Activated CD8-positive, alpha-beta memory T cell treated with anti-CD3 and anti-CD28 coated beads for 48 hours (primary cell): ENCODE data around the gene BOD1.

Source experiments
- DNase-seq, 3 experiments: peaks; one replicate each; pipeline ENCODE4 v3.0.0-alpha.2; 2020; ENCODE audit warnings: low read depth in 2 of 3, low spot score in 2 of 3

BOD1 gene

DNA sequence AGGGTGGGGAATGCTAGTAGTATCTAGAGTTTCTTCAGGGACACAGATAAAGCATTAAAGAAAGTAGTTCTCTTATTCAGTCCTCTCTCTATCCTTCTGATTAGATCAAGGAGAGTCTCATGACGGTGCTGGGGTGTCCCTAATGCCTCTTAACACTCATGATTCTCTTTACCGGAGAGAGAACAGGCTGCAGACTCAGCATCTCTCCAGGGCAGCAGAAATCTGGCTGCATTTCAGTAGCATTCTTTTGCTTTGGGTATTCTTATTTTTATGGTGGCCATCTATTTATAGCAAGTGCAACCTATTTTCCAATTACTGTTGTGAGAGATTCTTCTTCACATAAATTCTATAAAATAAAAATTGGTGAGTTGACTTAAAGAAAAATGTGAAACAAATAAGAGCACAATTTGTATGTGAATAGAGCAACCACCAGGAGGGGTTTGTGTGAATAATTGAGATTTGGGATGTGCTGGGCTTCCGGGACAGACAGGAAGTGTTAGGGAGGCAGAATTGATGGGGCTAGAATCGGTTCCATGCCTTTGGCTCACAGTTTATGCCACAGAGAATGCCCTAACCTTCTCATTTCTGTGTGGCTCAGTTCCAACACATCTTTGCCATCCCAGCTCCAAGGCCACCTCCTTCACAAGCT, 23.8 kb upstream of the BOD1 start:
- no peak for DNase-seq

DNA sequence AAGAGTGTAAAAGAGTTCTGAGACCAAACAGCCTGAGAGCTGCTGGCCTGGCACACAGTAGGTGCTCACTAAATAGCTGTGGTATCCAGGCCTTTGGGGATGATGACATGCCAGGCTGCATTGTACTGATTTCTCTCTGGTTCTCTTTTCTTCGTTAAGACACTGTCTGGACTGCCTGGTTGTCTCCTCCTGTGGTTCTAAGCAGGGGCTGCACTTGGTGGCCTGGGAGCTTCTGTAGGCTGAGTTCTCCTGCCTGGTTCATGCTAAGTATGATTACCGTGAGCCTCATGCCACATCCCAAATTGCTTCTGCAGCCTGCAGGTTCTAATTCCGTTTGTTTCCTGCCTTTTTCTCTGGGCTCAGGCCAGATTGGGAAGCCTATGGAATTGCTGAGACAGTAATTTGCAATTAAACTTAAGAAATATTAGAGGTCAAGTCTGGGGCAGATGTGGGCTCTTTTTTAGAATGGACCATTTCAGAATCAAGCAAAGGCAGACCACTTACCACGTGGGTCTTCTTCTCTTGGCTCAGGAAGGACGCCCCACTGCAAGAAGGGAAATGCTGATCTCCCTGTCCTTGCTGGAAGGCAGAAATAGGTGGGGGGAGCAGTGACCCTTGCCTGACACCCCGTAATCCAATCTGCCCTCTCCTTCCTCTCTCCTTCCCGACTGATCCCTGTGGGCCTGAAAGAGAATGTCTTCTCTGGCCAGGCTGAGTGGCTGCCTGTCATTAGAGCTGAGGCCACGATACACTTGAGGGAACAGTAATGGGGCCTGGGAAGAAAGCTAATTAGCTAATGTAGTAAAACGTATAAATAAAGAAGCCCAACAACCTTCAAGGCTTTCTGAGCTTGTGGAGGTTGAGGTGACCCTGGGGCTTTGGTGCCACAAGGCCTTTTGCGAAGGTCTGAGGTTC, 21.9 kb upstream of the BOD1 start:
- no peak for DNase-seq

DNA sequence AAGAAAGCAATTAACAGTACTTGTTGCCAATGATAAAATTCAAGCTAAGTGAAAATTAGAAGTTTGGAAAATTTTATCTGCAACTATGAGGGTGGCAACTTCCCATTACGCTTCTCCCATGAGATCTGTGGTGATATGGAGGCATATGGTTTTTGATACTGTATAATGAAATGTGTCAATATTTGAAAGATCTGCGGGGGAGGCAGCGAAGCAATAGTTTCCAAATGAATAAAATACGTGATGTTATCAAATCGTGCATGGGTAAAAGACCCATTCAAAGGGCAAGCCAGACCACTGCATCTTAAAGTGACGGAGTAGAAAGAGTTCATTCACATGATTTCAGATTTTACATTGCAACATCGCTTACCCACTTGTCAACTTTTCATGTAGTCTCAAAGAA, 20.9 kb upstream of the BOD1 start:
- no peak for DNase-seq

DNA sequence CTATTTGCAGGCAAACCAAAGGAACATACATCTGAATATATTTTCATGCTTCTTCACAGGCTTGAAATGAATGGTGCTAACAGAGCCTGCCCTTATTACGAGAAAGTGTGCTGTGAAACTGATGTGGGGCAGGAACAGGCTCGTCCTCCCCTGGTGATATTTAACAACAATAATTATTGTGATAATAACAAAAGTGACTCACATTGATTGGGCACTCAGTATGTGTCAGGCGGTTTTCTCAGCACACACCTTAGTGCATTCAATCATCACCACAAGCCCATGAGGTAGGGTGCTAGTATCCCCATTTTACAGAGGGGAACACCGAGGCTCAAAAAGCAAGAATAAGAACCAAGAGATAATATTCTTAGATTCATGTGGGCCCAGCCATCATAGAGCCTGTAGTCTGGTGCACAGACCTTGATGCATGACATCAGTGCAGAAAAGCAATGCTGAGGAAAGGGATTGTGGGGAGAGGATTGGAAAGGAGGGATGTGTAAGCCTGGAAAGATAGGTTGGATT, 18.1 kb upstream of the BOD1 start:
- DNase-seq: no peak

DNA sequence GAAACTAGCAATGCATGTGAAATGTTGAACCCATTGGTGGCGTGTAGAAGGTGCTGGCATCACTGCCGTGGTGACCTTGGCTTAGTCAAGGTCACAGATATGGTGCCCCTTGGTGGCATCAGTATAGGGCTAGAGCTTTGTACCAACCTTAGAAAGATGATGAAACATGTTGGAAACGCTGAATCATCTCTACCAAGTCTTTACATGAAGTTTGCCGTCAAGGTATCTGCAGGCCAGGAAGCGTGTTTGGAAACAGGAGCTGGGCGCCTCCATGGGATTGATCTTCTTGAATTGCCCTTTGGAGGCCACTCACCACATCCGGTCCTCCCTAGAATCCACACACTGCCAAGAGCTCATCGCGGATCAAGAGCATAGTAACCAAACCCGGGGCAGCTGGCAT, 16.9 kb upstream of the BOD1 start:
- no peak for DNase-seq

DNA sequence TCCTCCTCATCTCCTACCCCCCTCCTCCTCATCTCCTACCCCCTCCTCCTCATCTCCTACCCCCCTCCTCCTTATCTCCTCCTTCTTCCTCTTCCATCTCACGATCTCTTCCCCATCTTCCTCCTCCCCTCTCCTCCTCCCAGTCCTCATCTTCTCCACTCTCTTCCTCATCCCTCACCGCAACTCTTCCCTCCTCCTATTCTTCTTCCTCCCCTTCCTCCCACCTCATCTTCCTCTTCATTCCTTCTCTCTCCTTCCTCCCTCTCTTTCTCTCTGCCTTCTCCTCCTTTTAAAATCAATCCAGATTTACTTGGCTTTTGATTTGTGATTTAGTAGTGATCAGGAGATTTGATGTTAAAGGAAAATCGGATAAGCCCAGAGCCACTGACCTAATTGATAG, 15.0 kb upstream of the BOD1 start:
- no peak for DNase-seq

DNA sequence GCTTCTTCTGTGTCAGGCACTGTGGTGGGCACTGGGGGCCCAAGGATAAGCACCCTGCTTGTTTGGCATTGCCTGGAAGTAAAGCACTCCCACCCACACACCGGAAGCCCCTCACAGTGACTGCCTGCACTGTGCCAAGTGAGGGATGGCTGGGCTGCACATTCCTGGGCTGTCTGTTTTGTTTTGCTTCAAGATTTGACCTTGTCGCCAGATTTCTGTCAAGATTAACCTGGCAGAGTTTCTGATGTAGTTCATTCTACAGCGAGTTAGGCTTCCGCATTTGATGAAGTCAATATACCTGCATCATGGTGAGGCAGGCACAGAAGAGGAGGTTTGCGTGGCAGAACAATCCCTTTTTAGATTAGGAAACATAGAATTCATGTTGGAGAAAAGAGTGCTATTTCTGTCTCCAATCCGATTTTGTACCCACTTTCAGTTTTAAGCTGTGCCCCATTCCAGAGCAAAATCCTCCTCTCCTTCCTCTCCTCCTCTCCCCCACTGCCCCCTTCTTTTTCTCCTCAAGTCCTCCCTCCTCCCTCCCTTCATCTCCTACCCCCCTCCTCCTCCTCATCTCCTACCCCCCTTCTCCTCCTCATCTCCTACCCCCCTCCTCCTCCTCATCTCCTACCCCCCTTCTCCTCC, 14.4 kb upstream of the BOD1 start:
- DNase-seq: no peak

DNA sequence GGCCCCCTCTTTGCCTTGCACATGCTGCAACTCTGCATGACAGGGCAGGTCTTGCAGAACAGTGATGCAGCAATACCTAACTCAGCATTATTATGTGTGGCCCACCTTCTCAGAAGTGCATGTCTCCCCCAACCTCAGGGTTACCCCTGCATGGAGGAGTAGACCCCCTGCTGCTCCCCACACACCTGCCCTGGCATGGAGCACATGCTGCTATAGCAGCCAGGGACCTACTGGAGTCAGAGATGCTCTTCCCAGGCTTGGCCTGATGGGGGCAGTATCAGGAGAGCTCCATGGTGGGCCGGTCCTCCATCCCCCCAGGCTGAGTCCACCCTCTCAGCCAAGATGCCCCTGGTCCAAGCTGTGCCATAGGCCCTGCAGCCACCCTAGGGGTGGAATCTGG, 13.2 kb upstream of the BOD1 start:
- DNase-seq: no peak

DNA sequence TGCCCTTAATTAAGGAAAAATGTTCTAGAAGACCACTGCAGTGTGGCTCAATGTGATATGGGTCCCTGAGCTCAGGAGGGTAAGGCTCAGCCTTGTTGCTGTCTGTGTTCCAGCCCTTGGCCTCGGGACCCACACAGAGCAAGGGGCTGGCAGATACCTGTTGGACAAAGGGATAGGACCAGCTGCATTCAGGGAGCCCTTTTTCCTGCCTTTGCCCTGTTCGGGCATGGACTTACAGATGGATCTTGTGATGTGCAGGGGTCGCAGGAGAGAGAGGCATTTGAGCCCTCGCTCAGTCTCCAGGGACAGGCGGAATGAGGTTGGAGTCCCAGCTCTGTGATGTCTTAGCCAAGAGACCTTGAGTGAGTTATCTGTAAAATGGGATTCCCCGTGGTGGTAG, 12.1 kb upstream of the BOD1 start:
- DNase-seq: no peak

DNA sequence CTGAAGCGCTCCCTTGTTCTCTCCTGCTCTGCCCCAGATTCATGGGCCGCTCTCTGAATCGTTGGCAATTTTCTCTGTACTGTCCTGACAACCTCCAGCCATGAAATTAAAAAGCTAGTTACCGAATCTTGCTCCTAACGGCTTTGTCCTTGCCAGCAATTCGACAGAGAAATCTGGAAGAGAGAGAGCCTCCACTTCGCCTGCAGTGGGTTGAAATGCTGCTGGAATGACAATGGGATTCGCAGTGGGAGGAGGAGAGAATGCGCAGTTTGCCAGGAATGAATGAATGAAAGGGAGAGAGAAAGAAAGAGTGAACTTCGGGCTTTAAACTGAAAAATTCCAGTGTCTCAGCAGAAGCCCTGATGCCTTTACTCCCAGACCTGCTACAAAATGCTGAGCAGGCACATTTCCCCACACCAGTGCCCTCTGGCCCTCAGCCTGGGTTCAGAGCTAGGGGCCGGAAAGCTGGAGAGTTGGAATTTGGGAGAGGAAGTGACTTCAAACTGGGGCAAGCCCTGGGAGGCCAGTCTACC, 11.5 kb upstream of the BOD1 start:
- DNase-seq: no peak

DNA sequence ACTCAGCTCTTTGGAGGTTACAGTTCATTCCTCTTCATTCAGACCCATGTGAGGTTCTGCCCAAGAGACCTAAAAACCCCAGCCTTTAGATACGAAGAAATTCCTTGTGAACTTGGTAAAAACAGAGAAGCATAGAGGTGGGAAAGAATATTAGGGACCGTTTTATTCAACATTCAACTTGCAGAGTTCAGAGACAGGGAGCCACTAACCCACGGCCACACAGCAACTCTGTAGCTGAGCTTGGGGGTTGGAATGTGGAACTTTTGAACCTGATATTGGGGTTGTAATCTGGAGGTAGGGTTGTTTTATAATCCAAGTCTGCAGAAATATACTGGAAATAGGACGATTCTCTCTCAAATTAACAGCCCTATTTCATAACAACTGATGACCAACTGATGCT, 10.8 kb upstream of the BOD1 start:
- no peak for DNase-seq

DNA sequence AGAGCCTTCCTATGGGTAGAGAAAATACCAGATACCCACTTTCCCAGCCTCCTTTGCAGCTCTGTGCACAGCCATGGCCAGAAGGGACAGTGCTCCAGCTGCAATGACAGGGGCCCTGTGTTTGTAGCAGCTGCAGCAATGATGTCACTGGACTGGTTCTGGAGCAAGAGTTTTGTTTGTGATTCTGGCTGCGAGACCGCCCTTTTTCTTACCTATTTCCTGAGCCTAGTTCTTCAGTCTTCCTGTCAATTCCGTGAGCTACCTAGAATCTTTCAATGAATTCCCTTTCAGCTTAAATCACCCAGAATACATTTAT, 10.0 kb upstream of the BOD1 start:
- no peak for DNase-seq

DNA sequence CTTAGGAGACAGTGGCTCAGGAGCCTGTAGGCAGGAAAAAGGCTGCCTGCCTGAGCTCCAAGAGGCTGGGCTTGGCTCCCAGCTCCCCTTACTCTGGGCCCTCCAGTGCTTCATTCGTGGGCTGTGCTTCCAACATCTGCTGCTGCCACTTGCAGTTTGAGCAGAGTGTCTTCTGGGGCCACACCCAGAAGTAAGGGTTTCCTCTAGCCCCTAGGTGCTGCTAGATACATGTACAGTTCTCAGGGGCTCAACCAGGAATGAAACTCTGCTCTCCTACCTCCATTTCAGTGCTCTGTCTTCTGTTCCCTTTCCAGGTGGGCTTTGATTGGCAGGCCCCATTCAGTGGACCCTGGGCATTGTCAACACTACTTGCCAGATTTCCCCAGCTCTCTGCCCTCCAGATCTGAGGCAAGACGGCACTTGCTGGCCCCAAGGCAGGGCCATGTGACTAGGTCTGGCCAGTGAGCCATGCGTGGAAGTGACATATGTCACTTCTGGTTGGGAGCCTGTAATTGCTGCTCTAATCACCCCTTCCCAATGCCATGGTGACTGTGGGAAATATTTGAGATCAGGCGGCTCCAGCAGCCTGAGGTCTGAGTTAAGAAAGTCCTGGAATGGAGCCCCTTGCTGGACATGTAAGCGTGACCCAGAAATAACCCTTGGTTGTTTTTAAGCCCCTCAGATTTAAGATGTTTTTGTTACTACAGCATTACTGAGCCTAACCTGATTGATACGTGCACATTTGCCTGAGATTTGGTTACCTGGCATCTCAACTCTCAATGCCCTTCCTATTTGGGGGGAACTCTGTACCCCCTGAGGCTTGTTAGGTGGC, 9.4 kb upstream of the BOD1 start:
- DNase-seq: no peak

DNA sequence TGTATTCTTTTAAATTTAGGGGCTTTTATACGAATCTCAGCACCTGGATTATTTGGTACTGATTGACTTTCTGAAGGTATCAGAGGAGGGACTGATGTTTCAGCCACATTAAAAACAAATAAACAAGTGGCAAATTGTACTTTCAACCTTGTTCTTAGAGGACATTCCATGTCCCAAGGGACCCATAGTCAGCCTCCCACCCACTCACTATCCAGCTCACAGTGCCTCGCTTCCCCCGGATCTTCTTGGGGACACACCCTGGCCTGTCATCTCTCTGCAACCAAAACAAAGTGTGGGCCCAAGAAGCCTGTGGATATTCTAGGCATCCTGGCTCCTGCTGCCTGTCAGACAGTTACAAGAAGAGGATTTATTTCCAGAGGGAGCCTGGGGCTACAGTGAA, 8.8 kb upstream of the BOD1 start:
- DNase-seq: no peak

DNA sequence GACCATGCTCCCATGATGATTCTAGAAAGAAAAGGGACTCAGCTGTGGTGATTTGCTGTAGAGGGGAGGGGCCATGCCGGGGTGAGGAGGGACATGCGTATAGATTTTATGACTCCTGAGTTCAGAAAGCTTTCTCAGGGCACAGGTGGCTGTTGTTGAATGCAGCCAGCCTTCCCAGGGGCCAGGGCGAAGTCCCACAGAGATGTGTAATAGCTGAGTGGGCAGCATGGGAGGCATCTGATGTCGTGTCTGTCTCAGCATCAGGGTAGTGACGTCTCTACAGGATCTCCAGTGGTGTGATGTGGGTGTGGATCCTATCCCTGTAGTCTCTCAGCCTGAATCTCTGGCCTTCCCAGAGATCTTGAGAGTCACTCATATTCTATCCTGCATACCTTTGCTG, 7.8 kb upstream of the BOD1 start:
- no peak for DNase-seq

DNA sequence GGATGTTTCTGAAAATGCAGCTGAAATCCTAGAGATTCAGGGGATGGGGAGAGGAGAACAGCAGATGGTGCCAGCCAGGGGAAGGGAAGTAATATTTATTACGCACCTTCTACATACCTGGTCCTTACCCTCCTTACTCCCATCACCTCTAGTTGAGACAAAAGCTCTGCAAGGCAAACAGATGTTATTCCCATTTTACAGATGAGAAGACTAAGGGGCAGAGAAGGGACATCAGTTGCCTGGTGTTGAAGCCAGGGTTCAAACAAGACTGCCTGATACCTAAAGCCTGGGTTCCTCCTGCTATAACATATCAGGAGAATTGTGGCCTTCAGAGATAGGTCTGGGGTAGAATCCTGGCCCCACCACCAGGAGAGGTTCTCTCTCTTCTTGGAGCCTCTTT, 7.3 kb upstream of the BOD1 start:
- no peak for DNase-seq

DNA sequence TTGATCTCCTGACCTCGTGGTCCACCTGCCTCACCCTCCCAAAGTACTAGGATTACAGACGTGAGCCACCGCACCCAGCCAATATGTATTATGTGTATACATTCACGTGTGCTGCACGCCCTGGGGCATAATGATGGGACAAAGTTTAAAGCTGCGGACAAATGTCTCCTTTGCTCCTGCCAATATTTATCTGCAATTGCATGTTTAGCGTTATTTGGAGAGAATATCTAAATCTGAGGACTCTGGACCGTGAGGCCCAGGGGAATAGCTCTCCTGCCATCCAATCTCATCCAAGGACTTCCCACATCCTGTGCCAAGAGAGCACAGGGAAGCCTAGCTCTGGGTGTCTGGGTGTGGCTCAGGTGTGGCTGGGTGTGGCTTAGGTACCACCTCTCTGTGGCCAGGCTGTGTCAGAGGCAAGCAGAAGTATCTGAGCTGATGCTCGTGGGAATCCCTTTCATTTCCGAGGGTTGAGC, 6.9 kb upstream of the BOD1 start:
- DNase-seq: no peak

DNA sequence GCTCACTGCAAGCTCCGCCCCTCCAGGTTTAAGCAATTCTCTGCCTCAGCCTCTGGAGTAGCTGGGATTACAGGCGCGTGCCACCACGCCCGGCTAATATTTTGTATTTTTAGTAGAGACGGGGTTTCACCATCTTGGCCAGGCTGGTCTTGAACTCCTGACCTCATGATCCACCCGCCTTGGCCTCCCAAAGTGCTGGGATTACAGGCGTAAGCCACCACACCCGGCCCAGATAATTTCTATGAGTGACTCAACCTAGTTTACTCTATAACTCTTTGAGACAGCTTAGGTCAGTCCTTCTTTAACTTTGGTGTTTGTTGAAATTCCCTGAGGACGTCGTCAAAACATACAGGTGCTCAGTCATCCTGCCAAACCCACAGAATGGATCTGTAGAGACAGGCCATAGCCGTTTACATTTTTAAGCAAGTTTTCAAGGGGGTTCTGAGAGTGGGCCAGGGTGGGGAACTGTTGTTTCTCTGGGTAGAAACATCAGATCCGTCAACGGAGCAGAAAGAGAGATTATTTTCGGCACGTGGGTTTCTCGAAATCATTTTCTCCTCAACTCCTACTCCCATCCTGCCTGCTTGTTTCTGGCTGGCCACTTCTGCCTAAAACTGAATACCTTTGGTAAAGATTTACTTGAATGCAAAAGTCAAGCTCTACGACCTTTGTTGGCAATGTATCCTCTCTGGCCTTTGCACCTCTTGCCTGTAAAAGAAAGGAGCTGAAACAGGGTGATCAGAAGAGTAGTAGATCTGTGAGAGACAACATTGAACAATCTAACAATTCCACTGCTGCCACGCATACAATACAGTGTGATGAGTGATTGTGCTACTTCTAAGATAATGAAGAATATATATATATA, 6.0 kb upstream of the BOD1 start:
- no peak for DNase-seq

DNA sequence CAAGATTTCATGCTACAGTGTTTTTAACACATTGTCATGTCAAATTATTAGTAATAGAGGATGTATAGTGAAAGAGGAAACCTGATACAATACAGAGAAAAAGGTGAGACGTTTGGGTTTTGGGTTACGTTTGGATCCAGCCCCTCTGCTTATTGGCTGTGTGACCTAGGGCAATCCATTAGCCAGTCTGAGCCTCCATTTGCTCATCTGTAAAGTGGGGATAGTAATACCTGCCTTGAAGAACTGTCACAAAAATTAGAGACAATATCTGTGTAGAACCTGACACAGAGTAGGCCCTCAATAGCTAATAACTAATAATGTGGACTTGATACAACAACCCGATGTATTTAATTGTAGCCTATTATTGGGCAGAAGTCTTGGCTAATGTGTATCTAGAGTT, 4.3 kb upstream of the BOD1 start:
- DNase-seq: no peak

DNA sequence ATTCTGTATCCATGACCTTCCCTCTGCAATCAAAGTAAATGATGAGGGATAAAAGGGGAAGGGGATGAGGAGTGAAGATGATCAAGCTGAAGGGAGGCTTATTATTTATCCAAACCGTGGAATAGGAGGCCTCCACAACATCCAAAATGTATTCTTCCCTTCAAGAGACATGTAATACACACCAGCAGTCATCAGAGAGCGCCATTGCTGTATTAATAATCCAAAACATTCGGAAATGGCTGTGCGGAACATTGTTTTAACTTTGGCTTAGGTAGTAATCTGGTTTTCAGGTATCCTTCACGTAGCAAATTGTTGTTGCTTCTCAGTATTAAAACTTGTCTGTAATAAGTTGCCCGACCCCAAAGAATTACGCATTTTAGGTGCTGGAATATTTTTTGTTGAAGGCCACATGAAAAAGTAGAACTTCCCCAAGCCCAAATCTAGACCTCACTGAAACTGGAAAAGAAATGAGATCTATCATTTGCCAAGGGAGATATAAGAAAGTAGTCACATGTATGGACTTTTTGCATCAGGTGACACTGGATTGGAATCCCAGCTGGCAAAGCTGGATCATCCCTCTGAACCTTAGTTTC, 2.6 kb upstream of the BOD1 start:
- DNase-seq: no peak
